Stomach (tissue), 9 donors: ENCODE results near the gene TMEM140. TPM values are rescaled to one million over a fixed set of nuclear protein-coding genes. Genes with fewer than 3 reads are reported as not detected.
"Not testable (repeated sequence)": the region's sequence is repeated elsewhere in the genome, so short reads cannot be mapped to it uniquely, and the experiment has no call there.

ENCODE experiments used
- DNase-seq, 2 donors: peaks; one replicate each; pipeline versions ENCODE4 v3.0.0 to v3.0.0-alpha.2; 2013 to 2019
- H3K27ac ChIP-seq, 5 donors: fragments of 200-600 bp in 4 of 5; sonication (generic) in 4 of 5; one replicate each; pipeline ENCODE4 v1.5.1; 2013 to 2019; ENCODE audit warnings: mild to moderate bottlenecking in 1 of 5, moderate library complexity in 1 of 5
- H3K27me3 ChIP-seq, 3 donors: fragments of 200-600 bp; sonication (generic); one replicate each; pipeline ENCODE4 v1.5.1; 2017 to 2019; ENCODE audit warnings: mixed run types in 1 of 3
- H3K36me3 ChIP-seq, 4 donors: fragments of 200-600 bp; sonication (generic); 1 replicate in 3 of 4; 2 replicates in 1 of 4; pipeline ENCODE4 v1.5.1; 2016 to 2019
- H3K4me1 ChIP-seq, 4 donors: fragments of 200-600 bp; sonication (generic); one replicate each; pipeline ENCODE4 v1.5.1; 2016 to 2019
- H3K4me3 ChIP-seq, 4 donors: fragments of 200-600 bp; sonication (generic) in 3 of 4; one replicate each; pipeline ENCODE4 v1.5.1; 2016 to 2019; ENCODE audit warnings: mild to moderate bottlenecking in 1 of 4
- H3K9me3 ChIP-seq, 4 donors: fragments of 200-600 bp; sonication (generic); one replicate each; pipeline ENCODE4 v1.5.1; 2016 to 2019
- CTCF ChIP-seq, 7 experiments: fragments of 450-650 bp in 4 of 7; fragments of 200-600 bp in 3 of 7; sonication (generic) in 3 of 7; IDR thresholded peaks; one replicate each; pipeline ENCODE4 v1.5.1; 2016 to 2019; ENCODE audit warnings: antibody characterized with exemption in 7 of 7, control low read depth in 2 of 7, mild to moderate bottlenecking in 1 of 7
- EP300 ChIP-seq: sonication (generic); formaldehyde crosslinking; IDR thresholded peaks from one replicate; pipeline ENCODE4 v1.6.1; 2017; ENCODE audit warnings: antibody characterized with exemption
- POLR2A ChIP-seq, 4 donors: fragments of 450-650 bp; IDR thresholded peaks; one replicate each; pipeline ENCODE4 v1.6.1; 2016; ENCODE audit warnings: antibody characterized with exemption in 4 of 4, control low read depth in 2 of 4, mild to moderate bottlenecking in 1 of 4, moderate library complexity in 1 of 4
- POLR2AphosphoS5 ChIP-seq, 3 donors: sonication (generic); formaldehyde crosslinking; IDR thresholded peaks; one replicate each; pipeline ENCODE4 v1.6.1; 2016; ENCODE audit warnings: antibody characterized with exemption in 3 of 3
- whole genome bisulfite sequencing, 5 donors: extraction: QIAGEN DNeasy Blood & Tissue Kit in 3 of 5; methylation state at CpG; one replicate each; pipeline versions ENCODE4 v1.1.5 to v1.1.7; 2013 to 2018; 5-methylcytosine and 5-hydroxymethylcytosine counted together
- intact Hi-C: fragments of 100-400 bp; cut with DNase I; formaldehyde crosslinking; loops from one replicate; pipeline ENCODE4 v1.15.1; 2023; ENCODE audit warnings: low total_unique reads
- polyA plus RNA-seq, 3 donors: library from polyadenylated mRNA; stranded (reverse); fragments of 200-250 nt; gene quantifications; one replicate each; pipeline ENCODE4 v1.2.3, GENCODE V29; 2013
- total RNA-seq, 5 donors: library from RNA; depleted of rRNA; stranded (reverse); fragments of >200 nt; gene quantifications; one replicate each; pipeline versions ENCODE4 v1.1.0 to v1.2.3, GENCODE V29; 2014 to 2016
- donor health status: healthy with polysubstance abuse.
- donor health status: Bipolar disorder and iron deficiency.
- donor health status: healthy.

Gene TMEM140
- total and polyA plus RNA-seq, 8 donors: 0.89 to 18.7 (median 7.9) TPM

- 65 to 90% (median 72%) methylated on average over 12 to 19 of the region's 19 CpGs for WGBS, 5 donors
- peak overlapping the region in 4 of 5 donors; percentile 89 to 99 (median 96) for H3K27ac ChIP-seq
- H3K36me3 ChIP-seq: peaks cover 12 to 20% (median 15%) of the 10 kb centered on the region in 4 donors
- peak overlapping the region in 1 of 4 donors; percentile 6 for H3K4me3 ChIP-seq
- H3K9me3 ChIP-seq, intact Hi-C loops, DNase-seq, H3K27me3 ChIP-seq: not testable (repeated sequence)
- TF ChIP-seq POLR2AphosphoS5 (IDR thresholded peaks at IDR 0.05): peak in 1 of 3 donors; percentile 47
- peaks cover 35 to 50% (median 45%) of the 10 kb centered on the region in 4 donors for H3K4me1 ChIP-seq
These were observed 23.9 kb downstream of the TMEM140 start for GRCh38 chr7:135171581-135172291.

GRCh38 chr7:135173916-135174315 lies 26.0 kb downstream of the TMEM140 start:
- intact Hi-C loops: not testable (repeated sequence)

GRCh38 chr7:135174941-135175340 lies 27.1 kb downstream of the TMEM140 start:
- Histone ChIP-seq H3K9me3 (peaks cover 0 to 5% (median under 1%) of the 10 kb centered on the region in 4 donors), H3K4me1 (peaks cover 14 to 33% (median 22%) of the 10 kb centered on the region in 4 donors), H3K27me3 (no peaks in the 10 kb centered on the region), H3K4me3 (no peak overlapping the region), H3K27ac (no peak overlapping the region), H3K36me3 (peaks cover 0 to 1% (median 0%) of the 10 kb centered on the region in 4 donors)
- TF ChIP-seq POLR2A (IDR thresholded peaks at IDR 0.05): no peak
- no peak for TF ChIP-seq EP300
- no peak for TF ChIP-seq POLR2AphosphoS5 (IDR thresholded peaks at IDR 0.05)
- no peak for TF ChIP-seq CTCF (IDR thresholded peaks at IDR 0.05)
- WGBS, 5 donors: 90 to 98% (median 96%) methylated on average over 7 of the region's 7 CpGs
- intact Hi-C loops: no loop called here
- no peak for DNase-seq

More at GRCh38 chr7:135173916-135174315, 26.0 kb downstream of the TMEM140 start:
- H3K27ac ChIP-seq, H3K9me3 ChIP-seq, H3K27me3 ChIP-seq, H3K36me3 ChIP-seq, H3K4me3 ChIP-seq, DNase-seq: not testable (repeated sequence)
- H3K4me1 ChIP-seq: peaks cover 21 to 33% (median 30%) of the 10 kb centered on the region in 4 donors
- WGBS, 5 donors: 69 to 96% (median 87%) methylated on average over 4 of the region's 4 CpGs

GRCh38 chr7:135175931-135176330 lies 28.1 kb downstream of the TMEM140 start:
- no peak for DNase-seq
- Histone ChIP-seq H3K27me3 (no peaks in the 10 kb centered on the region), H3K4me3 (no peak overlapping the region), H3K9me3 (peaks cover 4 to 15% (median 9%) of the 10 kb centered on the region in 4 donors), H3K36me3 (peaks cover 0 to 10% (median 2%) of the 10 kb centered on the region in 4 donors), H3K27ac (peak overlapping the region in 3 of 5 donors; percentile 21 to 83 (median 51)), H3K4me1 (peaks cover 14 to 25% (median 20%) of the 10 kb centered on the region in 4 donors)
- no peak for TF ChIP-seq POLR2AphosphoS5 (IDR thresholded peaks at IDR 0.05)
- TF ChIP-seq CTCF (IDR thresholded peaks at IDR 0.05): no peak
- no peak for TF ChIP-seq EP300
- TF ChIP-seq POLR2A (IDR thresholded peaks at IDR 0.05): no peak
- intact Hi-C loops: no loop called here
- WGBS, 5 donors: 85 to 95% (median 91%) methylated on average over 6 of the region's 6 CpGs

GRCh38 chr7:135177028-135177696 lies 29.3 kb downstream of the TMEM140 start:
- Histone ChIP-seq H3K9me3 (peaks cover 16 to 28% (median 21%) of the 10 kb centered on the region in 4 donors), H3K4me3 (no peak overlapping the region), H3K4me1 (peaks cover 5 to 15% (median 10%) of the 10 kb centered on the region in 4 donors), H3K27me3 (no peaks in the 10 kb centered on the region), H3K36me3 (peaks cover 0 to 22% (median 11%) of the 10 kb centered on the region in 4 donors), H3K27ac (peak overlapping the region; percentile 78 to 87 (median 82))
- intact Hi-C loops: no loop called here
- 90 to 98% (median 94%) methylated on average over 9 of the region's 9 CpGs for WGBS, 5 donors
- DNase-seq: peak in 1 of 2 donors; percentile 37
- TF ChIP-seq EP300 (no peak), POLR2A (IDR thresholded peaks at IDR 0.05) (no peak), CTCF (IDR thresholded peaks at IDR 0.05) (no peak), POLR2AphosphoS5 (IDR thresholded peaks at IDR 0.05) (no peak)
